Activated CD4-positive, alpha-beta T cell treated with anti-CD3 and anti-CD28 coated beads, Interleukin-2, amount 10 ng/mL, durations not matched to agents 24 days and 14 days (primary cell): ENCODE measurements around the gene TOB1. TPM values are rescaled to one million over a fixed set of nuclear protein-coding genes. Genes with fewer than 3 reads are reported as not detected.
A peak's percentile ranks its signal among the peaks of the same experiment; 100 is the strongest.
"Not testable (repeated sequence)": the region's sequence is repeated elsewhere in the genome, so short reads cannot be mapped to it uniquely, and the experiment has no call there.

ENCODE experiments used
- DNase-seq: peaks from one replicate; pipeline ENCODE4 v3.0.0; 2022
- H3K27ac Mint-ChIP-seq: one replicate; pipeline ENCODE4 v1.8.0; 2022; ENCODE audit warnings: mild to moderate bottlenecking, mixed read lengths
- H3K27me3 Mint-ChIP-seq: one replicate; pipeline ENCODE4 v1.8.0; 2022; ENCODE audit warnings: mixed read lengths
- H3K36me3 Mint-ChIP-seq: one replicate; pipeline ENCODE4 v1.8.0; 2022; ENCODE audit warnings: low read depth, mild to moderate bottlenecking, mixed read lengths
- H3K4me1 Mint-ChIP-seq: one replicate; pipeline ENCODE4 v1.8.0; 2021; ENCODE audit warnings: mixed read lengths
- H3K4me3 Mint-ChIP-seq: one replicate; pipeline ENCODE4 v1.8.0; 2022; ENCODE audit warnings: mild to moderate bottlenecking, moderate library complexity, mixed read lengths
- H3K9me3 Mint-ChIP-seq: one replicate; pipeline ENCODE4 v1.8.0; 2021; ENCODE audit warnings: mixed read lengths
- intact Hi-C: fragments of 100-400 bp; cut with micrococcal nuclease; formaldehyde crosslinking; loops from one replicate; pipeline ENCODE4 v1.15.1; 2023
- total RNA-seq: library from RNA; stranded (reverse); gene quantifications from 2 replicates; pipeline ENCODE4 v1.2.3, GENCODE V29; 2022

Gene TOB1
- total RNA-seq, 1 donor from 2014 or later = 30.1 TPM

DNA sequence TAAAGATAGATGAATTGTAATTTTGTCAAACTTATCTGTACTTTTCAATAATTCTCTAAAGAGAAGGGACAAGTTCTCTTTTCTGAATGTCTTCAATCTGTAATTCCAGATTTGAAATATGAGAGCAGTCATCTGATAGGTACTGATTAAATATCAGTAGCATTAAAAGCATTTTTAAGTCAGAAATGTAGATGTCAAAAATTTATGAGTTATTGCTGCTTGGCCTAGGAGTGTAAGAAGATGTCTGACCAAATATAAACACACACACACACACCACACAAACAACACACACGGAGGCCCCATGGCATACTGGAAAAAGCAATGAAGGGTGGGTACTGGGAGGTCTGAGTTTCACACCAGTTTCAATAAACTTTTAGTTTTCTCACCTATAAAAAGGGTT, 2.4 kb upstream of the TOB1 start:
- intact Hi-C loops = loop anchor here (5.0 kb wide), 3 partner anchors 34 to 1191 kb away; partner anchors contain the start of genes CACNA1G and SPOP
- no peak for DNase-seq
- peaks cover 6% of the 10 kb centered on the region for H3K36me3 Mint-ChIP-seq
- H3K4me3 Mint-ChIP-seq = no peak overlapping the region
- H3K27ac Mint-ChIP-seq = no peak overlapping the region
- peaks cover 3% of the 10 kb centered on the region for H3K27me3 Mint-ChIP-seq
- H3K9me3 Mint-ChIP-seq = no peaks in the 10 kb centered on the region
- H3K4me1 Mint-ChIP-seq = peaks cover 50% of the 10 kb centered on the region

DNA sequence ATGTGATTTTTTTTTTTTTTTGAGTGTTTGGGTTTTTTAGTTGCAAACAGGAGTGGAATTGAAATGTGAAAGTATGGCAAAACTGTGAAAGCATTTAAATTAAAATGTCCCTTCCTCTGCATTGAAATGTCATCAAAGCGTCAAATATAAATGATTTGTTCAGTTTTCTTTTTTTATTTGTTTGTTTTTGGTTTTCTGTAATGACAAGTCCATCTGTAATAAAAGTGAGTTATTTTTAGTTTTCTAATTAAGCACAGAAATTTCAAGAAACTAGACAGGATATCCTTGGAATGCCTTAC, 1.9 kb upstream of the TOB1 start:
- Mint-ChIP-seq H3K27me3 (peaks cover under 1% of the 10 kb centered on the region), H3K9me3 (no peaks in the 10 kb centered on the region), H3K36me3 (peaks cover 9% of the 10 kb centered on the region), H3K27ac (peak overlapping the region; percentile 96), H3K4me1 (peaks cover 52% of the 10 kb centered on the region), H3K4me3 (peak overlapping the region; percentile 89)
- no peak for DNase-seq
- intact Hi-C loops = loop anchor here (5.0 kb wide), 3 partner anchors 34 to 1191 kb away; partner anchors contain the start of genes CACNA1G and SPOP

DNA sequence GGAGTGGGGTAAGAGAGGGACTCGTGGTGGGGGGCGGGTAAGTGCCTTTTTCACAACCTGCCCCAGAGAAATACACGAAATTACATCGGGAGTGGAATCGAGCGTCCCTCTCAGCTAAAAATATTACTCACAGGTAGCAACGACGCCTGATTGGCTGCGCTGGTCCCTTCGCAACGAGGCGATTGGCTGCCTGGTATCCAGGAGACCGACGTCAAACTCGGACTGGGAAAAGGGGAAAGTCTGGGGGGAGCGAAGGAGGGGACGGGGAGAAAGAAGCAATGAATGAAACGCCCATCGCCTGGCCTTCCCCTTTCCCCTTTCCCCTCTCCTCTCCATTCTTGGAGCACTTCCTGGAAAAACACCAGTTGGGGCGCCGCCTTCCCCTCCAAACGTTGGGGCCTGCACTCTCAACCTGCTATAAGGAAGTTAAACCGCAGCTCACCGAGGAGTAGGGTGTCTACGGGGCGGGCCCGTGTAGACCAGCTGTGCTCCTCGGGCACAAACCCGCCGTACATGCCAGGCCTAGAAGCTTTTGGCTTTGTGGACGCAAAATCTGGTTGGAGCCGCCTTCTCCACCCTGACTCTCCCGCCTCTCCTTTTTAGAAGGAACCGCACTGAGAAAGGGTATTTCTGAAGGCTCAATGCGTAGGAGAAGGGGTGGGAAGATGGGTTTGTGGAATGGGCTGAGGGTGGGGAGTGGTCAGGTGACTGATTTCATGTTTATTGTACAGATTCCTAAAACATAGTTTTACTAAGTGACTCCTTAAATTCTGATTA, 1.4 kb upstream of the TOB1 start:
- intact Hi-C loops = loop anchor here (1.0 to 5.0 kb wide), 8 partner anchors 15 to 1190 kb away; partner anchors contain the start of genes CACNA1G, LUC7L3, NME1 and SPAG9
- peak overlapping the region; percentile 96 for H3K27ac Mint-ChIP-seq
- H3K9me3 Mint-ChIP-seq = no peaks in the 10 kb centered on the region
- peak overlapping the region; percentile 89 for H3K4me3 Mint-ChIP-seq
- no peaks in the 10 kb centered on the region for H3K27me3 Mint-ChIP-seq
- peak; percentile 95 for DNase-seq
- H3K4me1 Mint-ChIP-seq = peaks cover 52% of the 10 kb centered on the region
- H3K36me3 Mint-ChIP-seq = peaks cover 11% of the 10 kb centered on the region

DNA sequence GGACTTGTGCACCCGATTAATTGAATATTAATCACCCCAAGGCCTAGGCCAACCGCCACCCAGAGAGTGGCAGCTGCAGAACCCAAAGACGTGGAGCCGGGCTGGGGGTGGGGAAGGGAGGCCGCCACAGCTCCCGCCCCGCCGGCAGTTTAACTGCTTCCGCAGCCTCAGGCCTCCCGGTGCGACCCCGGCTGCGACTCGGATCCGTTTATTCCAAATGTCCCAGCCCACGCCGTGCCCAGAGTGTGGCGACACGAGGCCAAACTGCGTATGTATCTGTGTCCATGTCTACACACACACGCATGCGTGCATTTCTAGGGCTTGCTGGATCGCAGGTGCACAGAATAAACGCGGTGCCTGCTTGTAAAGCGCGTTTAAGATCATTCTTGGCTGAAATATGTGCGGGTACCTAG, 802 bp upstream of the TOB1 start:
- peaks cover 12% of the 10 kb centered on the region for H3K36me3 Mint-ChIP-seq
- peaks cover 51% of the 10 kb centered on the region for H3K4me1 Mint-ChIP-seq
- no peaks in the 10 kb centered on the region for H3K27me3 Mint-ChIP-seq
- intact Hi-C loops = loop anchor here (1.0 to 5.0 kb wide), 10 partner anchors 15 to 1190 kb away; partner anchors contain the start of genes CACNA1G, LUC7L3, NME1 and NME2
- peak; percentile 90 for DNase-seq
- no peaks in the 10 kb centered on the region for H3K9me3 Mint-ChIP-seq
- H3K4me3 Mint-ChIP-seq = peak overlapping the region; percentile 89
- peak overlapping the region; percentile 96 for H3K27ac Mint-ChIP-seq

DNA sequence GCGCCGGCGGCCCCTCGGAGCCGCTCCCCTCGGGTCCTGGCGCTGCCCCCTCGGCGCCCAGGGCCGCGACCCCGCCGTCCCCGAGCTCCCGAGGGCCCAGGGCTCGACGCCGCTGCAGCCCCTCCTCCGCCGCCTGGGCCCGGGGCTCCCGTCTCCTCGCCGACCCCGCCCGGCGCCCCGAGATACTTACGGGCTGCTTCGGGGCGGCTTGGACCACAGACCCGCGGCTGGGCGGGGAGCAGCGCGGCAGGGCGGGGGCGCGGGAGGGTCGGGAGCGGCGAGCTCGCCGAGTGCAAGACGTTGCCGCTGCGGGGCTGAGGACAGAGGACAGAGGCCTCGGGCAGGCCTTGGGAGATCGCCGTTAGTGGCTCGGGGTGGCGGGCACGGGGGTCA, 290 bp downstream of the TOB1 start:
- Mint-ChIP-seq H3K4me3 (peak overlapping the region; percentile 89), H3K9me3 (no peaks in the 10 kb centered on the region), H3K27me3 (no peaks in the 10 kb centered on the region), H3K27ac (peak overlapping the region; percentile 96), H3K4me1 (peaks cover 44% of the 10 kb centered on the region), H3K36me3 (peaks cover 20% of the 10 kb centered on the region)
- intact Hi-C loops = loop anchor here (1.0 to 5.0 kb wide), 9 partner anchors 36 to 1189 kb away; partner anchors contain the start of genes CACNA1G, LUC7L3, NME1 and NME2
- no peak for DNase-seq

DNA sequence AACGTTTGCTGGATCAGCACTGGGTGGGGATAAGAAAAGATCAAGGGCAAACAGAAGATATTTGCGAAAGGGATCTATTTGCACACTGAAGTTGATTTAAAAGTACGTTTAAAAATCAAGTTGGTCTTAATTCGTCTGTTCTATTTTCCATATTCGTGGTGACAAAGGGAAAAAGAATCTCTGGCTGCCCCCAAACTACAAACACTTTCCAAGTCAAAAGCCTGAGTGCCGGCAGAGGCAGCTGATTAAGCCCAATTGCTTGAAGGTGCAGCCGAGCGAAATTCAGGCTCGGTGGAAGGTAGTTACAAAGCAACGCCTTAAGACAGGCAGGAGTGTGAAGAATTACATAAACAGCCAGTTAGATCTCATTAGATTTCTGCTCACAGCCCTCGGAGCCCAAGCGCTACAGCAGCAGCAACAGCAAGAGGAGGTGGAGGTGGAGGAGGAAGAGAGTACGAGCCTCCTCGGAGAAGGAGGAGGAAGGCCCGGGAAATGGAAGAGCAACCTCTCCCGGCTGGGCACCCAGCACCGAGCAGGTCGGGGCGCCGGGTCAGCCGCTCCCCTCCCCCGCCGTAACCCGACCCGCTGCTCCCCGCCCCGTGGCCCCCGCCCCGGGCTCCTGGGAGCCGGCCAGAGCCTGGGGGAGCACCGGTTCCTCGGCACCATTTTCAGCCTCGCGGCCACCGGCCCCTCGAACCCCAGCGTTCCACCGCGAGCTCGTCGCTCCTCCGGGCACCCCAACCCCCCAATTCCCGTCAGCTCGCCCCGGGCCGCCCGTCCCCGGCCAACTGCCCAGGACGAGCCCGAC, 890 bp downstream of the TOB1 start:
- Mint-ChIP-seq H3K9me3 (no peaks in the 10 kb centered on the region), H3K4me3 (peak overlapping the region; percentile 97), H3K36me3 (peaks cover 22% of the 10 kb centered on the region), H3K27me3 (no peaks in the 10 kb centered on the region), H3K27ac (peak overlapping the region; percentile 91), H3K4me1 (peaks cover 44% of the 10 kb centered on the region)
- peak; percentile 85 for DNase-seq
- intact Hi-C loops = loop anchor here (5.0 kb wide), 3 partner anchors 37 to 1188 kb away; partner anchors contain the start of genes CACNA1G and SPOP

DNA sequence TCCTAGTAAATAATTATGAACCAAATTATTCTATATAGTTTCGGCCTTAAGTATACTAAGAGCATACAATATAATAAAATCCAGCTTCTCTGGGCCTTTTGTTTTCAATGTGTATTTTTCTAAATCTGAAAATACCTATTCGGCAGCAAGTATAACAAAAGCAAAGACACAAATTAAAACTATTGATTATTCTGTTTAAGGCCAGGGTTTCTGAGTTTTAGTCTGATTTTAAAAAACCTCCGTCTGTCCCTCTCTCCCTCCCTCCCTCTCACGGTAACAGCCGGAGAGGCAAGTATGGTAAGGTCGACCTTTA, 1.5 kb downstream of the TOB1 start:
- H3K4me1 Mint-ChIP-seq = peaks cover 41% of the 10 kb centered on the region
- no peaks in the 10 kb centered on the region for H3K27me3 Mint-ChIP-seq
- H3K27ac Mint-ChIP-seq = peak overlapping the region; percentile 91
- H3K36me3 Mint-ChIP-seq = peaks cover 22% of the 10 kb centered on the region
- H3K9me3 Mint-ChIP-seq = no peaks in the 10 kb centered on the region
- no peak for DNase-seq
- H3K4me3 Mint-ChIP-seq = peak overlapping the region; percentile 97
- intact Hi-C loops = loop anchor here (5.0 kb wide), 3 partner anchors 38 to 1187 kb away; partner anchors contain the start of genes CACNA1G and SPOP

DNA sequence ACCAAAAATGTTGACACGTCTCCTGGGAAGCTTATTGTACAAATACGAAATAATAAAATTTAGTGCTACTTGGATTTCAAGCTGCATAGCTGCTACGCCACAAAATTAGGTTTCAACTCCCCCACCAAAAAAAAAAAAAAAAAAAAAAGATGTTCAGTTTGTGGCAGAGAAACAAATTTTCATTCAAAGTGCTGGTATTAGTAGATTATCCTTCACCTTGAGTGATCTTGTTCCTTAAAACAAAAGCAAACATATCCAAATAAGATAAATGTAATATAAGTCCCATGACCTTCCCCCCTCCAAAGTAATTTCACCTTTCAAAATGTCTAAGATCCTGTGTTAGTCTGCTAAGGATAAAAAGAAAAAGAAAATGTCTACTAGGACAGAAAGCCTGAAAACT, 2.2 kb downstream of the TOB1 start:
- Mint-ChIP-seq H3K27me3 (no peaks in the 10 kb centered on the region), H3K4me1 (peaks cover 40% of the 10 kb centered on the region), H3K27ac (no peak overlapping the region), H3K36me3 (peaks cover 22% of the 10 kb centered on the region), H3K4me3 (peak overlapping the region; percentile 97), H3K9me3 (no peaks in the 10 kb centered on the region)
- intact Hi-C loops = no loop called here
- no peak for DNase-seq

DNA sequence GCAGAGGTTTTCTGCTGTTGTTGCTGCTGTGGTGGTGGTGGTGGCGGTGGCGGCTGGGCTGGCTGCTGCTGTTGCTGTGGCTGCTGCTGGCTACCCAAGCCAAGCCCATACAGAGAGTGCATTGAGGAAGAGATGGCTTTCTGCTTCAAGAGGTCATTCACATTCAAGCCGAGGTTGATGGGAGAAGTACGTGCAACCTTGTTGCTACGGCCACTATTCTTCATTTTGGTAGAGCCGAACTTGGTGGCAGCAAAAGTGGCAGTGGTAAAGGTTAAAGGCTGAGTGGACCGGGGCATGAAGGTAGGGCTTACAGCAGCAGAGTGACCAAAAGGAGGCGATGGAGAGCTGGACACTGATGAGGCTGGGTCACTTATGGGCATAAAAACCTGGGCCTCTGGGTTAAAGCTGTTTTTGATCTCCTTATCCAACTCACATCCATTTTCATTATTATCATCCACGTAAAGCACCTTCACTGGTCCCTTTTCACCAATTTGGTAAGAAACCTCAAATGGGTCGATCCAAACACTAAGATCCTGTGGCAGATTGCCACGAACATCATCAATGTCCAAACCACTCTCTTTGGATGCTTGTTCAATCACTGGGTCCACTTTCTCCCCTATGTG, 2.8 kb downstream of the TOB1 start:
- Mint-ChIP-seq H3K4me3 (peak overlapping the region; percentile 28), H3K9me3 (no peaks in the 10 kb centered on the region), H3K27ac (no peak overlapping the region), H3K4me1 (peaks cover 35% of the 10 kb centered on the region), H3K36me3 (peaks cover 22% of the 10 kb centered on the region), H3K27me3 (peaks cover 2% of the 10 kb centered on the region)
- intact Hi-C loops = no loop called here
- DNase-seq = peak; percentile 80

DNA sequence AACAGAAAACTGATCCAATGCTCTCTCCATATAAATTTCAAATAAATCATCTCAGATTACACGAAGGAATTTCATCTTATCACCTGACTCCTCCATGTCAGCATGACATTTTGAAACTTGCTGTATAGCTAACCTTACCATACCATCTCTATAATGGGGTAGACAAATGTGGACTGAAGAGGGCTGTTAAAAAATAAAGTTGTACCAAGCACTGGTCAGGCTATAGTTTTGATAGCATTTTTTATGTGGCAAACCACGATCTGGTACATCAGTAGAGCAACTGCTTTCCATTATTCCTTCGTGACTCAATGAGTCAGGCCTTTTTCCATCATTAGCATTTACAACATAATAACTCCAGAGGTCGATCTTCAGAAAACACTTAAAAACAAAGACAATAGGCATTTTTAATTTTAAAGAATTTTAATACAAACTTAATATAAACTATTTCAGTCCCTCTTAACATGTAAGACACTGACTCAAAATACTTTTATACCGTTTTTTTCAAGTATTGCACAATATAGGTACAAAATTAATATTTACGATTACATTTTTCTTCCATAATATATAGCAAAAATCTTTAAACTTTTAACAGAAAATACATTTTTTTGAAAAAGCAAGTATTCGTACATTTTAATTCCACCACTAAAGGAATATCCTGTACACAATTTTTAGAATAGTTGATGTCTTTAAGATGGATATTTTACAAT, 4.2 kb downstream of the TOB1 start:
- intact Hi-C loops = loop anchor here (2.0 kb wide), 1 partner anchor 19 kb away; no protein-coding TSS in a partner anchor
- no peak for DNase-seq
- H3K9me3 Mint-ChIP-seq = no peaks in the 10 kb centered on the region
- peaks cover 5% of the 10 kb centered on the region for H3K27me3 Mint-ChIP-seq
- H3K4me1 Mint-ChIP-seq = peaks cover 25% of the 10 kb centered on the region
- H3K36me3 Mint-ChIP-seq = peaks cover 22% of the 10 kb centered on the region
- no peak overlapping the region for H3K27ac Mint-ChIP-seq
- H3K4me3 Mint-ChIP-seq = no peak overlapping the region

DNA sequence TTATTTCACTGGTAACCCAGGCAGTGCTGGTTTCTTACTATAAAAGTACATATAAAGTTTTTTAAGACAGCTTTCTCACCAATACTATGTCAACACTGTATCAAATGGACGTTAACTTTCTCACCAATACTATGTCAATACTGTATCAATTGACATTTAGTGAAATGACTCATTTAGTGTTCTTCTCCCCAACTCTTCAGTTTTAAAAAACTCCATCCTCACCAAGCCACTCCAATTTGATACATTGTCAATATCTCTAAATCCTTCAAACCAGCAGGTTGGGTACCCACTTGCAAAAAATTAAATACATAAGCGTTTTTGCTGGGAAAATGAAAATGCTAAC, 4.8 kb downstream of the TOB1 start:
- Mint-ChIP-seq H3K4me3 (no peak overlapping the region), H3K27me3 (peaks cover 7% of the 10 kb centered on the region), H3K36me3 (peaks cover 22% of the 10 kb centered on the region), H3K4me1 (peaks cover 25% of the 10 kb centered on the region), H3K9me3 (no peaks in the 10 kb centered on the region), H3K27ac (no peak overlapping the region)
- no peak for DNase-seq
- intact Hi-C loops = loop anchor here (2.0 kb wide), 1 partner anchor 19 kb away; no protein-coding TSS in a partner anchor

DNA sequence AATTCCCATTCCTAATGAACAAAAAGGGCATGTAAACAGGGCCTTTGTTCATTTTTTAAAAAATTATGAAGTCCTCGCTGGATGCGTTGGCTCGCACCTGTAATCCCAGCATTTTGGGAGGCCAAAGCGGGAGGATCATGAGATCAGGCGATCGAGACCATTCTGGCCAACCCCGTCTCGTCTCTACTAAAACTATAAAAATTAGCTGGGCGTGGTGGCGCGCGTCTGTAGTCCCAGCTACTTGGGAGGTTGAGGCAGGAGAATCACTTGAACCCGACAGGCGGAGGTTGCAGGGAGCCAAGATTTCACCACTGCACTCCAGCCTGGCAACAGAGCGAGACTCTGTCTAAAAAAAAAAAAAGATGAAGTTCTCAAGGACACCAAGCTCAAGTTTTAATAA, 6.4 kb downstream of the TOB1 start:
- intact Hi-C loops = loop anchor here (2.0 kb wide), 1 partner anchor 21 kb away; no protein-coding TSS in a partner anchor

More for the DNA sequence above, 6.4 kb downstream of the TOB1 start:
- not testable (repeated sequence) for DNase-seq, H3K9me3 Mint-ChIP-seq, H3K4me3 Mint-ChIP-seq, H3K27ac Mint-ChIP-seq
- peaks cover 19% of the 10 kb centered on the region for H3K36me3 Mint-ChIP-seq
- peaks cover 23% of the 10 kb centered on the region for H3K4me1 Mint-ChIP-seq
- H3K27me3 Mint-ChIP-seq = peaks cover 15% of the 10 kb centered on the region
